Right lobe of liver (tissue), 6 donors: ENCODE results near the gene ASPRV1. TPM values are rescaled to one million over a fixed set of nuclear protein-coding genes. Genes with fewer than 3 reads are reported as not detected.

Source experiments
- ATAC-seq, 4 donors: fragments of 200-7000 bp; cut with Tn5 transposase; one replicate each; pipeline ENCODE4 v1.9.1; 2020; ENCODE audit warnings: mild to moderate bottlenecking in 4 of 4, moderate library complexity in 4 of 4
- DNase-seq, 3 donors: peaks; one replicate each; pipeline ENCODE4 v3.0.0-alpha.2; 2020
- H3K27ac ChIP-seq, 3 donors: fragments of 200-600 bp; one replicate each; pipeline ENCODE4 v1.8.0; 2022
- H3K27me3 ChIP-seq, 2 donors: fragments of 200-600 bp; one replicate each; pipeline ENCODE4 v1.8.0; 2022
- H3K36me3 ChIP-seq, 4 donors: fragments of 200-600 bp; sonication (generic) in 1 of 4; one replicate each; pipeline versions ENCODE4 v1.5.1 to v1.8.0; 2017 to 2022; ENCODE audit warnings: control low read depth in 1 of 4
- H3K4me1 ChIP-seq, 4 donors: fragments of 200-600 bp; sonication (generic) in 1 of 4; one replicate each; pipeline versions ENCODE4 v1.5.1 to v1.8.0; 2017 to 2022; ENCODE audit warnings: control low read depth in 1 of 4
- H3K4me3 ChIP-seq, 3 donors: fragments of 200-600 bp; one replicate each; pipeline ENCODE4 v1.8.0; 2022
- H3K9me3 ChIP-seq, 4 donors: fragments of 200-600 bp; sonication (generic) in 1 of 4; one replicate each; pipeline versions ENCODE4 v1.5.1 to v1.8.0; 2017 to 2022; ENCODE audit warnings: control low read depth in 1 of 4
- CTCF ChIP-seq, 4 donors: fragments of 200-600 bp in 3 of 4; fragments of 450-650 bp in 1 of 4; IDR thresholded peaks; one replicate each; pipeline versions ENCODE4 v1.5.1 to v1.8.0; 2016 to 2022; ENCODE audit warnings: antibody characterized with exemption in 4 of 4, mild to moderate bottlenecking in 2 of 4
- POLR2A ChIP-seq: fragments of 450-650 bp; IDR thresholded peaks from one replicate; pipeline ENCODE4 v1.6.1; 2017; ENCODE audit warnings: antibody characterized with exemption, mild to moderate bottlenecking
- WGBS: methylation state at CpG from one replicate; pipeline ENCODE4 v1.1.6; 2018; ENCODE audit warnings: low coverage, low lambda C conversion rate; ENCODE audit not compliant: insufficient coverage; ENCODE audit errors: missing lambda C conversion rate; 5-methylcytosine and 5-hydroxymethylcytosine counted together
- intact Hi-C, 2 donors: fragments of 100-400 bp; cut with DNase I; formaldehyde crosslinking; loops; one replicate each; pipeline versions ENCODE4 v1.11.2 to v1.14.1; 2022
- total RNA-seq, 6 experiments: library from RNA; depleted of rRNA in 2 of 6; stranded (reverse); fragments of >200 nt in 2 of 6; fragmentation: NEBNext Ultra II Directional in 3 of 6; extraction: Animal tissue kit (Norgen Biotek cat#: 25700) in 3 of 6; gene quantifications; one replicate each; pipeline versions ENCODE4 v1.1.0 to v1.2.4, GENCODE V29; 2016 to 2023
- donor health status: DM: no; HTN: yes; CAD: no.
- donor health status: DM: no; HTN: no; CAD: no.
- donor health status: DM: no; HTN: no; CAD: no.
- donor health status: DM: no; HTN: yes; CAD: no.
- donor health status: DM: no; HTN: yes; CAD: no.

The ASPRV1 gene
- total RNA-seq, 6 experiments from 2014 or later: 0.31 to 0.98 (median 0.59) TPM

- 93% methylated on average over 8 of the region's 8 CpGs for WGBS
- H3K27me3 ChIP-seq: no peaks in the 10 kb centered on the region
- peaks cover 6 to 66% (median 12%) of the 10 kb centered on the region in 4 donors for H3K36me3 ChIP-seq
- H3K27ac ChIP-seq: no peak overlapping the region
- H3K4me1 ChIP-seq: peaks cover 0 to 8% (median 0%) of the 10 kb centered on the region in 4 donors
- DNase-seq: no peak
- intact Hi-C loops: loop anchor here in 1 of 2 donors (10.0 kb wide), 1 partner anchor 1004 kb away; no protein-coding TSS in a partner anchor
- TF ChIP-seq CTCF (IDR thresholded peaks at IDR 0.05) (no peak), POLR2A (no peak)
- H3K4me3 ChIP-seq: no peak overlapping the region
- no peak for ATAC-seq
- no peaks in the 10 kb centered on the region for H3K9me3 ChIP-seq
Measured at GRCh38 chr2:69940691-69941090, 20.7 kb downstream of the ASPRV1 start.

DNA sequence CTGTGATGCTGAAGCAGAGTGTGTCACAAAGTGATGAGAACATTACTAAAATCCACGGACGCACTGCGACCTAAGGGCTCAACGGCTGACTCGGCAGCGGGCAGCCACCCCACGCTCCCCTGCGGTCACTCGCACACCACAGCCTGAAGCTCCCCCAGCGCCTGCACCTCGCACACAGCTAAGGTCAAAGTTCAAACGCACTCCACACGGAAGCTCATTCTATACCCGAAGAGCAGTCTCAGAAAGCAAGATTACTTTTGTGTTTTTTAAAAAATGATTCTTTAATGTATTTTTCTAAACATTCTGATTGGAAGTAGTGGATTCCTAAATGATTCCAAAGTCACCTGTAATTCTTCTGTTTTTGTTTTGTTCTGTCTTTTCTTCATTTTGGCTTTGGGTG is 21.7 kb downstream of the ASPRV1 start:
- H3K27ac ChIP-seq: no peak overlapping the region
- ATAC-seq: peak in 3 of 4 donors; percentile 44 to 74 (median 47)
- H3K9me3 ChIP-seq: no peaks in the 10 kb centered on the region
- TF ChIP-seq POLR2A (no peak), CTCF (IDR thresholded peaks at IDR 0.05) (no peak)
- peaks cover 6 to 71% (median 14%) of the 10 kb centered on the region in 4 donors for H3K36me3 ChIP-seq
- H3K4me1 ChIP-seq: peaks cover 0 to 8% (median 0%) of the 10 kb centered on the region in 4 donors
- no peak for DNase-seq
- H3K27me3 ChIP-seq: no peaks in the 10 kb centered on the region
- no peak overlapping the region for H3K4me3 ChIP-seq
- intact Hi-C loops: loop anchor here (10.0 kb wide), 2 partner anchors 125 to 1005 kb away; no protein-coding TSS in a partner anchor
- whole genome bisulfite sequencing: 67% methylated on average over 11 of the region's 14 CpGs

GRCh38 chr2:69937968-69938367 is 23.5 kb downstream of the ASPRV1 start:
- DNase-seq (no peak), ATAC-seq (no peak)
- 97% methylated on average over 11 of the region's 14 CpGs for WGBS
- H3K27ac ChIP-seq: no peak overlapping the region
- H3K4me1 ChIP-seq: peaks cover 0 to 19% (median 0%) of the 10 kb centered on the region in 4 donors
- TF ChIP-seq CTCF (IDR thresholded peaks at IDR 0.05) (no peak), POLR2A (no peak)
- H3K9me3 ChIP-seq: no peaks in the 10 kb centered on the region
- intact Hi-C loops: loop anchor here in 1 of 2 donors (10.0 kb wide), 1 partner anchor 127 kb away; no protein-coding TSS in a partner anchor
- H3K27me3 ChIP-seq: no peaks in the 10 kb centered on the region
- H3K4me3 ChIP-seq: no peak overlapping the region
- peaks cover 6 to 69% (median 14%) of the 10 kb centered on the region in 4 donors for H3K36me3 ChIP-seq

DNA sequence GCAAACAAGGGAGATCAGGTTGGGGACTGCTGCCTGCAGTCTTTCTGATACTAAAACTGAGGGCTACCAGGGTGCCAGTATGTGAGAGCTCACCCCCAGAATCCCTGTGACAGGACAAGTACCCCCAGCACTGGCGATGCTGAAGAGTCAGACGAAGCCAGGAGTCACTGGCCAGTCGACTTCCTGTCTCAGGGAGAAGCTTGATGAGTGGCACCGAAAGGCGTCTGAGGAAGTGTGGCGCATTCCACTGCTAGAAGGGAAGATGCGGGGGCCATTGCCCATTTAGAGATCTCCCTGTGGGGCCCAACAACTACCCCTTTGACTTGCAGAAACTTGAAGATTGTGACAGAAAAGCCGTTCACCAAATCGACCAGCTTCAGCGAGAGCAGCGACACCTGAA is 24.5 kb downstream of the ASPRV1 start:
- peaks cover 6 to 60% (median 13%) of the 10 kb centered on the region in 4 donors for H3K36me3 ChIP-seq
- WGBS: 79% methylated on average over 7 of the region's 11 CpGs
- no peak for DNase-seq
- no peaks in the 10 kb centered on the region for H3K27me3 ChIP-seq
- peaks cover 0 to 19% (median 0%) of the 10 kb centered on the region in 4 donors for H3K4me1 ChIP-seq
- H3K27ac ChIP-seq: no peak overlapping the region
- TF ChIP-seq POLR2A (no peak), CTCF (IDR thresholded peaks at IDR 0.05) (no peak)
- no peak for ATAC-seq
- intact Hi-C loops: loop anchor here in 1 of 2 donors (10.0 kb wide), 1 partner anchor 128 kb away; no protein-coding TSS in a partner anchor
- H3K4me3 ChIP-seq: no peak overlapping the region
- H3K9me3 ChIP-seq: no peaks in the 10 kb centered on the region
